HFFc6 (cell line): Measurements from ENCODE around the gene PSME3. TPM values are rescaled to one million over a fixed set of nuclear protein-coding genes. Genes with fewer than 3 reads are reported as not detected.
"Not testable (repeated sequence)": the region's sequence is repeated elsewhere in the genome, so short reads cannot be mapped to it uniquely, and the experiment has no call there.

Source experiments
- DNase-seq: peaks from one replicate; pipeline ENCODE4 v3.0.0-alpha.2; 2018
- H3K27ac Mint-ChIP-seq: 2 replicates; pipeline ENCODE4 v1.8.0; 2020; ENCODE audit warnings: mild to moderate bottlenecking, mixed read lengths
- H3K27me3 Mint-ChIP-seq: 2 replicates; pipeline ENCODE4 v1.8.0; 2021; ENCODE audit warnings: mild to moderate bottlenecking, moderate library complexity, mixed read lengths; ENCODE audit not compliant: insufficient read depth
- H3K36me3 Mint-ChIP-seq: 2 replicates; pipeline ENCODE4 v1.8.0; 2021; ENCODE audit warnings: low read depth, mixed read lengths
- H3K4me1 Mint-ChIP-seq: 2 replicates; pipeline ENCODE4 v1.8.0; 2020; ENCODE audit warnings: low read depth, mixed read lengths
- H3K4me3 Mint-ChIP-seq: 2 replicates; pipeline ENCODE4 v1.8.0; 2020; ENCODE audit warnings: mild to moderate bottlenecking, moderate library complexity, mixed read lengths
- H3K9me3 Mint-ChIP-seq: 2 replicates; pipeline ENCODE4 v1.8.0; 2020; ENCODE audit warnings: mild to moderate bottlenecking, mixed read lengths
- total RNA-seq, 6 experiments: library from RNA; stranded (reverse); fragmentation: NEBNext Ultra II Directional; extraction: Animal tissue kit (Norgen Biotek cat#: 25700); gene quantifications; 2 replicates in 1 of 6; 3 replicates in 5 of 6; pipeline ENCODE4 v1.2.3, GENCODE V29; 2021
- TF ChIP-seq, protein P1 (sequence below): fragments of 200-600 bp; sonication (generic); IDR thresholded peaks from 2 replicates; pipeline ENCODE4 v1.5.0; 2021; ENCODE audit warnings: antibody characterized with exemption, mild to moderate bottlenecking

PSME3 gene
- total RNA-seq, 6 experiments from 2014 or later: 153 to 184 (median 162) TPM

DNA sequence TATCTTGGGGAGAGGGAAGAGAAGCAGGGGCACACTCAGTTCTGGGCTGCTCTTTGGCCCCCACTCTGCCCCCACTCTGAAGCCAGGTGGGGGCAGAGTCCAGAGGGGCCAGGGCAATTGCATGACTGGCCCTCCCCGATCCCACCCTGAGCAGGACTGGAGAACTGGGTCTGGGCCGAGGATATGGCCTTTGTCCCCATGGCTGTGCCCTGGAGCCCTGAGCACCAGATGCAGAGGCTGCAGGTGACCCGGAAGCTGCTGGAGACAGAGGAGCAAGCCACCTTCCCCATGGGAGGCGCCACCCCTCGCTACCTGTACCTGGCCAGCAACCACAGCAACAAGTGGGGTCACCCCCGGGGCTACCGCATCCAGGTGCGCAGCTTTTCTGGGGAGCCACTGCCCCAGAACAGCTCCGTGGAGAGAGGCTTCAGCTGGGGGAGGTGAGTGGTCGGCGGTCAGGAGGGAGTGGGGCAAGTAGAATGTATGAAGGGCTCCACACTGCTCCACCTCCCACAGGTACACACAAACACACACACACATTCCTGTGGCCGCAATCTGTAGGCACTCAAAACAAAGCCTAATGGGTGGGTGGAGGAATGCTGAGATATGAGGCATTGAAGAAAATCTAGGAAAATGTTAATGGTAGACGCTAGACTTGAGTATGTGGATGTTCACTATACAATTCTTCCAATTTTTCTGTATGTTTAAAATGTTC lies 39.2 kb downstream of the PSME3 start:
- Mint-ChIP-seq H3K27ac (no peak overlapping the region), H3K4me3 (no peak overlapping the region), H3K27me3 (peaks cover 44% of the 10 kb centered on the region), H3K9me3 (peaks cover 21% of the 10 kb centered on the region), H3K36me3 (peaks cover 6% of the 10 kb centered on the region), H3K4me1 (no peaks in the 10 kb centered on the region)
- TF ChIP-seq, protein P1, sequence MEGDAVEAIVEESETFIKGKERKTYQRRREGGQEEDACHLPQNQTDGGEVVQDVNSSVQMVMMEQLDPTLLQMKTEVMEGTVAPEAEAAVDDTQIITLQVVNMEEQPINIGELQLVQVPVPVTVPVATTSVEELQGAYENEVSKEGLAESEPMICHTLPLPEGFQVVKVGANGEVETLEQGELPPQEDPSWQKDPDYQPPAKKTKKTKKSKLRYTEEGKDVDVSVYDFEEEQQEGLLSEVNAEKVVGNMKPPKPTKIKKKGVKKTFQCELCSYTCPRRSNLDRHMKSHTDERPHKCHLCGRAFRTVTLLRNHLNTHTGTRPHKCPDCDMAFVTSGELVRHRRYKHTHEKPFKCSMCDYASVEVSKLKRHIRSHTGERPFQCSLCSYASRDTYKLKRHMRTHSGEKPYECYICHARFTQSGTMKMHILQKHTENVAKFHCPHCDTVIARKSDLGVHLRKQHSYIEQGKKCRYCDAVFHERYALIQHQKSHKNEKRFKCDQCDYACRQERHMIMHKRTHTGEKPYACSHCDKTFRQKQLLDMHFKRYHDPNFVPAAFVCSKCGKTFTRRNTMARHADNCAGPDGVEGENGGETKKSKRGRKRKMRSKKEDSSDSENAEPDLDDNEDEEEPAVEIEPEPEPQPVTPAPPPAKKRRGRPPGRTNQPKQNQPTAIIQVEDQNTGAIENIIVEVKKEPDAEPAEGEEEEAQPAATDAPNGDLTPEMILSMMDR: no peak
- no peak for DNase-seq

DNA sequence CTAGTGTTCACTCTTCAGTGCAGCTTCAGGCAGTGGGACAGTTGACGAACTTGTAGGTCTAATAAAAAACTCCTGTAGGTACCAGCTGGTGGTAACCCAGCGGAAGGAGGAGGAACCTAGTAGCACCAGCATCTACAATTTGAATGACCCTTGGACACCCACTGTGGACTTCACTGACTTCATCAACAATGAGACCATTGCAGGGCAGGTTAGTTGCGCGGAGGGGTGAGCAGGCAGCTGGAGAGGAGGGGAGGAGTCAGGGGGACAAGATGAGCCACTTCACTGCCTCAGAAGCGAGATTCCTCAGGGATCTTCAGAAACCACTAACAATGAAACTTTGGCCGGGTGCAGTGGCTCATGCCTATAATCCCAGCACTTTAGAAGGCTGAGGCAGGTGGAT lies 40.1 kb downstream of the PSME3 start:
- H3K4me3 Mint-ChIP-seq: no peak overlapping the region
- no peak overlapping the region for H3K27ac Mint-ChIP-seq
- no peak for DNase-seq
- H3K36me3 Mint-ChIP-seq: peaks cover 6% of the 10 kb centered on the region
- H3K27me3 Mint-ChIP-seq: peaks cover 50% of the 10 kb centered on the region
- TF ChIP-seq, protein P1: no peak
- H3K9me3 Mint-ChIP-seq: peaks cover 21% of the 10 kb centered on the region
- no peaks in the 10 kb centered on the region for H3K4me1 Mint-ChIP-seq

DNA sequence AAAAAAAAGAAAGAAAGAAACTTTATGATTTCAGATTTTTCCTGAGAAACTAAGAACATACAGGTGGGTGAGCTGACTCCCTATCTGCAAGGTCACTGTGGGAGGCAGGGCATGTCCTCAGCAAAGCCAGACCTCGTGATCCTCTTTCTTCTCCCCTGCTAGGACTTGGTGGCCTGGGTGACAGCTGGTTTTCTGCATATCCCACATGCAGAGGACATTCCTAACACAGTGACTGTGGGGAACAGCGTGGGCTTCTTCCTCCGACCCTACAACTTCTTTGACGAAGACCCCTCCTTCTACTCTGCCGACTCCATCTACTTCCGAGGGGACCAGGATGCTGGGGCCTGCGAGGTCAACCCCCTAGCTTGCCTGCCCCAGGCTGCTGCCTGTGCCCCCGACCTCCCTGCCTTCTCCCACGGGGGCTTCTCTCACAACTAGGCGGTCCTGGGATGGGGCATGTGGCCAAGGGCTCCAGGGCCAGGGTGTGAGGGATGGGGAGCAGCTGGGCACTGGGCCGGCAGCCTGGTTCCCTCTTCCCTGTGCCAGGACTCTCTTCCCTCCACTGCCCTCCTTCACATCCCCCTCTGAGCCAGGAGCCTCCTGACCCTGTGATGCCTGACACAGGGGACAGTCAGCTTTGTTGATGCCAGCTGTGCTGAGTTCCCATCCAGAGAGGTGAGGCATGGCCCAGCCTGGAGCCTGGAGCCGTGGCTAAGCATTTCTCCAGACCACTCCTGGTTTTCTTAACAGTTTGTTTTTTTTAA lies 40.9 kb downstream of the PSME3 start:
- not testable (repeated sequence) for H3K4me3 Mint-ChIP-seq, H3K4me1 Mint-ChIP-seq, H3K27ac Mint-ChIP-seq, DNase-seq, H3K36me3 Mint-ChIP-seq
- H3K27me3 Mint-ChIP-seq: peaks cover 55% of the 10 kb centered on the region
- peaks cover 21% of the 10 kb centered on the region for H3K9me3 Mint-ChIP-seq

DNA sequence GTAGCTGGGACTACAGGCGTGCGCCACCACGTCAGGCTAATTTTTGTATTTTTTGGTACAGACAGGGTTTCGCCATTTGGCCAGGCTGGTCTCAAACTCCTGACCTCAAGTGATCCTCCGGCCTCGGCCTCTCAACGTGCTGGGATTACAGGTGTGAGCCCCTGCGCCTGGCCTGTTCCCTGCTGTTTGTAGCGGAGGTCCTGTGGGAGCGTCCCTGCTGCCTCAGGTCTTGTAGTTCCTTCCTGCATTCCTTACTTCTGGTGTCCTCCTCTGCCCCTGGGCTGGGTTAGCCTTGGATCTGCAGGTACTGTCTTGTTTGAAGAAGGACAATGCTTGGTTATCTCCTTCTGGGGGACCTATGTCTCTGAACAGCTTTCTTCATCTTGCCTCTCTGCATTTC lies 43.8 kb downstream of the PSME3 start:
- H3K27ac Mint-ChIP-seq: no peak overlapping the region
- peaks cover 7% of the 10 kb centered on the region; the same call in 1 of the 2 replicates for H3K4me1 Mint-ChIP-seq
- H3K36me3 Mint-ChIP-seq: no peaks in the 10 kb centered on the region
- TF ChIP-seq, protein P1: no peak
- H3K4me3 Mint-ChIP-seq: no peak overlapping the region
- no peaks in the 10 kb centered on the region for H3K9me3 Mint-ChIP-seq
- DNase-seq: no peak
- peaks cover 46% of the 10 kb centered on the region for H3K27me3 Mint-ChIP-seq

DNA sequence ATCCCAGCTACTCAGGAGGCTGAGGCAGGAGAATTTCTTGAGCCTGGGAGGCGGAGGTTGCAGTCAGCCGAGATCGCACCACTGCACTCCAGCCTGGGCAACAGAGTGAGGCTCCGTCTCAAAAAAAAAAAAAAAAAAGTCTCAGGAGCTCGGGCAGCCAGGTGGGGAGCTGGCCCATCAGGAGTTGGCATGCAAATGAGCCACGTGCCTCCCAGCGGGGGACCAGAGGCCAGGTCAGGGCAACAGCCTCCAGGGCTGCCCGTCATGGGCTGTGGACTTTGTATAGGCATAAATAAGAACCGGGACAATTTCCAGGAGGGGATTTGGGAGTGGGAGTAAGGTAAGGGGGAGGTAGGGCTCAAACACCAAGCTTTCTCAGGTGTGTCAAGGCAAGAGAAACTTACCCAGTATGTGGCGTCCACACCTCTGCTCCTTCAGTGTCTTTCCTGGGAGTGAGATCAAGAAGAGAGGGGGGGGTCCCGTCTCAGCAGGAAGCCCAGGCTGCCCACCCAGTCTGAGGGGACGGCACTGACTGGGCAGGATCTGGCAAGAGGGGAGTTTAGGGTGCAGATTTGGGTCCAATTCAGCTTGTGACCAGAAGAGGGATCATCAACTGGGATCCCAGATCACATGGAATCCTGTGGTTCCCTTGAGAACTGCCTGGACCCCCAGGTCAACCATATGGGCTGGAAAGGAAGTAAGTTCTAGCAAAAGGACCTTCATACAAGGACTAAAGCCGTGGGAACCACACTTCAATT lies 45.1 kb downstream of the PSME3 start:
- Mint-ChIP-seq H3K9me3 (no peaks in the 10 kb centered on the region), H3K36me3 (no peaks in the 10 kb centered on the region), H3K4me3 (no peak overlapping the region), H3K4me1 (peaks cover 7% of the 10 kb centered on the region; the same call in 1 of the 2 replicates), H3K27me3 (peaks cover 42% of the 10 kb centered on the region), H3K27ac (no peak overlapping the region)
- TF ChIP-seq, protein P1: peak; percentile 34
- DNase-seq: no peak
